ENCODE data around the gene PODN.

The PODN gene

GRCh38 chr1:53089478-53090226, 27.6 kb downstream of the PODN start:
- DNase-seq (ENCODE audit: low spot score): no peak

- DNase-seq (ENCODE audit: low spot score): no peak
Observed at GRCh38 chr1:53090227-53091147, 28.5 kb downstream of the PODN start.

- DNase-seq (ENCODE audit: low spot score): no peak
Observed at GRCh38 chr1:53091841-53092645, 30.0 kb downstream of the PODN start.

- DNase-seq (ENCODE audit: low spot score): no peak
Observed at GRCh38 chr1:53092659-53093450, 30.8 kb downstream of the PODN start.

GRCh38 chr1:53093451-53093754, 31.4 kb downstream of the PODN start:
- DNase-seq (ENCODE audit: low spot score): no peak

- no peak for DNase-seq (ENCODE audit: low spot score)
Observed at GRCh38 chr1:53093778-53094532, 31.9 kb downstream of the PODN start.

- DNase-seq (ENCODE audit: low spot score): no peak
Observed at GRCh38 chr1:53094533-53094919, 32.5 kb downstream of the PODN start.

GRCh38 chr1:53104289-53104913, 42.4 kb downstream of the PODN start:
- no peak for DNase-seq (ENCODE audit: low spot score)

GRCh38 chr1:53107090-53107489, 45.1 kb downstream of the PODN start:
- no peak for DNase-seq (ENCODE audit: low spot score)

- DNase-seq (ENCODE audit: low spot score): no peak
Observed at GRCh38 chr1:53107570-53108322, 45.7 kb downstream of the PODN start.

GRCh38 chr1:53108646-53109580, 46.9 kb downstream of the PODN start:
- no peak for DNase-seq (ENCODE audit: low spot score)

- no peak for DNase-seq (ENCODE audit: low spot score)
Observed at GRCh38 chr1:53110370-53111072, 48.5 kb downstream of the PODN start.

GRCh38 chr1:53111073-53111556, 49.1 kb downstream of the PODN start:
- no peak for DNase-seq (ENCODE audit: low spot score)

GRCh38 chr1:53111693-53112092, 49.7 kb downstream of the PODN start:
- no peak for DNase-seq (ENCODE audit: low spot score)

GRCh38 chr1:53112271-53112774, 50.3 kb downstream of the PODN start:
- DNase-seq (ENCODE audit: low spot score): no peak

GRCh38 chr1:53112861-53113260, 50.8 kb downstream of the PODN start:
- no peak for DNase-seq (ENCODE audit: low spot score)

- DNase-seq (ENCODE audit: low spot score): no peak
Observed at GRCh38 chr1:53114090-53114489, 52.1 kb downstream of the PODN start.

Data from left forelimb (tissue), 1 donor.